HG03139 (cell line): Measurements from ENCODE around the gene SYN1.
"Not testable (repeated sequence)": the region's sequence is repeated elsewhere in the genome, so short reads cannot be mapped to it uniquely, and the experiment has no call there.

Experiments
- ATAC-seq: cut with Tn5 transposase; IDR thresholded peaks from one replicate; pipeline ENCODE4 v1.9.1; 2021; ENCODE audit not compliant: unreplicated experiment

SYN1 gene

DNA sequence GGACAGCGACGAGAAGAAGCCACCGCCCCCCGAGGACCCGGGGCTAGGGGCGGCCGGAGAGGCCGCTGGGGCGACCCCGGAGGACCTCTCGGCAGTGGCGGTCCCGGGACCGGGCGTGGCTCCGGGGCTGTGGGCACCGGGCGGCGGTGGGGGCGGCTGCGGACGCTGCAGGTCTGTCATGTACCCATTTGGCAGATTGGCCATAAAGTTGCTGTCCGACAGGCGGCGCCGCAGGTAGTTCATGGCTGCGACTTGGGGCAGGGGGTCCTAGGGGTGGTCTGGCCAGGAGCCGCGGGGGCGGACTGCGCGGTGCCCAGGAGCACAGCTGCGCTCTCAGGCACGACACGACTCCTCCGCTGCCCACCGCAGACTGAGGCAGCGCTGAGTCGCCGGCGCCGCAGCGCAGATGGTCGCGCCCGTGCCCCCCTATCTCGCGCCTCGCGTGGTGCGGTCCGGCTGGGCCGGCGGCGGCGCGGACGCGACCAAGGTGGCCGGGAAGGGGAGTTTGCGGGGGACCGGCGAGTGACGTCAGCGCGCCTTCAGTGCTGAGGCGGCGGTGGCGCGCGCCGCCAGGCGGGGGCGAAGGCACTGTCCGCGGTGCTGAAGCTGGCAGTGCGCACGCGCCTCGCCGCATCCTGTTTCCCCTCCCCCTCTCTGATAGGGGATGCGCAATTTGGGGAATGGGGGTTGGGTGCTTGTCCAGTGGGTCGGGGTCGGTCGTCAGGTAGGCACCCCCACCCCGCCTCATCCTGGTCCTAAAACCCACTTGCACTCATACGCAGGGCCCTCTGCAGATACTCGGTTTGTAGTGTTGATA lies at the start of gene SYN1:
SYN1 (minus strand) TSS at position 372 of the 817 bp plus-strand sequence; CDS start at position 243, 129 bp downstream.
- ATAC-seq = peak; percentile 50

DNA sequence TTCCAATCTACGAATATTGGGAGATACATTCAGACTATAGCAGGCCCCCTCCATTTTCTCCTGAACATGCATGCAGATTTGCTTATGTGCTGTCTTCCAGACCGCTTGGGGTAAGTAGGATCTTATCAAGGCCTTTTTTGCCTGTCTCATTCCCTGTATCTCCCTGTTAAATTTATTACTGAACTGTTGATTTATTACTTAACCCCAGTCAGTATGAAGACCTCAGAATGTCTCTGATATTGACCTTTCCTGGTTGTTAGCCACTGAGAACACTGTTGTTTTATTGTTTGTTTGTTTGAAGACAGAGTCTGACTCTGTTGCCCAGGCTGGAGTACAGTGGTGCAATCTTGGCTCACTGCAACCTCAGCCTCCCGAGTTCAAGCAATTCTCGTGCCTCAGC lies 46.1 kb upstream of the SYN1 start:
- not testable (repeated sequence) for ATAC-seq

DNA sequence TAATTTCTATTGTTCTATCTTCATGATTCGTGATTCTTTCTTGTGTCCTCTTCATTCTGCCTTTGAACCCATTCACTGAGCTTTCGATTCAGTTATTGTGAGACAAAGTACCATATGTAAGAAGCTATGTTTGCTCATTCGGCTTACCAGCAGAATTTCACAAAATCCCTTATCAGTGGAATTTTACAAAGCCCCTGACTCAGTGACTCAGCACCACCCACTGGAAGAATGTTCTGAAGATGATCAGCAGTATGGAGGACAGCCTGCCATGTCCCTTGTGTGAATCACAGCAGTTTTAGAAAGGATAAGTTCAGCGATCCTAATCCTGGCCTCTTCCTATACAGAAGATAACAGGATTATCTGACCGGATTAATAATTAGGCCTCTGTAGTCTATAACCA lies 45.1 kb upstream of the SYN1 start:
- ATAC-seq = no peak

DNA sequence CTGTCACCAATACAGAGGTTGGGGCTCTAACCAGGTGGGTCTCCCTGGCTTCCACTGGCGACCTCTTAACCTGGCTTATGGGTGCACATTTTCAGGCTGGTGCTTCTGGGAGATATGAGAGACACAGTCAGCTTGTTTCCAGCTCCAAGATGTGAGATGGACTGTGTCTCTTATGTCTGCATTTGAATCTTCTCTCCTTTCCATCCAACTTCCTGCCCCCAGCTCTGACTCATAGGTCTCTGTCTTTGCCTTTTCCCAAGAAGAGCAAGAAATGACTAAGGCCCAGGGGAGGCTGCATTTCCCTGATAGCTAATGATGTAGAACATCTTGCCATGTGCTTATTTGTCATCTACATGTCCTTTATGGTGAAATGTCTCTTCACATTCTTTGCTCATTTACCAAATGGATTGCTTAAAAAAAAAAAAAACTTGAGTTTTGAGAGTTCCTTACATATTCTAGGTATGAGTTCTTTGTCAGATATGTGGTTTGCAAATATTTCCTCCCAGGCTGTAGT lies 42.5 kb upstream of the SYN1 start:
- ATAC-seq = no peak

DNA sequence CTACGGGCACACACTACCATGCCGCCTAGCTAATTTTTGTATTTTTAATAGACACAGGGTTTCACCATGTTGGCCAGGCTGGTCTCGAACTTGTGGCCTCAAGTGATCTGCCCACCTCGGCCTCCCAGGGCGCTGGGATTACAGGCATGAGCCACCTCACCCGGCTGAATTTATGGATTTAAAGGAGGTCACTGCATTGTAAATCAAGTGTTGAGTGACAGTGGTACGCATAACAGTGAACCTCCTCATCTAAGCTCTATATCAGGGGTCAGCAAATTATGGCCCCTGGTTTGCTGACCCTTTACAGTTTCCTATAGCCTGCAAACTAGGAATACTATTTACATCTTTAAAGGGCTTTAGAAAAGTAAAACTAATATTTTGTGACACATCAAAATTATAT lies 41.9 kb upstream of the SYN1 start:
- ATAC-seq = no peak

DNA sequence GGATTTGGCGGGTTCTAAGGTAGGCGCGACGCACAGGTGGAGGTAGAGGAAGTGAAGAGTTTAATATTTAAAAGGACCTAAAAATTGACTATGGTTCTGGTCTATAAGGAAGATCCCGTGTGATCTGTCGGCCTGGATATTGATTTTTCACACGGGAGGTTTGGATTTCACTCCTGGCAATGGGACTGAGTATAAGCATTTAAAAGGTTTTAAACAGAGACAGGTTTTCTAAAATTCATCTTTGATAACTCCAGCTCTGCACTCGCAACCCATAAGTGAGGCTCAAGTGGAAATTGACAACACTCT lies 39.7 kb upstream of the SYN1 start:
- no peak for ATAC-seq

DNA sequence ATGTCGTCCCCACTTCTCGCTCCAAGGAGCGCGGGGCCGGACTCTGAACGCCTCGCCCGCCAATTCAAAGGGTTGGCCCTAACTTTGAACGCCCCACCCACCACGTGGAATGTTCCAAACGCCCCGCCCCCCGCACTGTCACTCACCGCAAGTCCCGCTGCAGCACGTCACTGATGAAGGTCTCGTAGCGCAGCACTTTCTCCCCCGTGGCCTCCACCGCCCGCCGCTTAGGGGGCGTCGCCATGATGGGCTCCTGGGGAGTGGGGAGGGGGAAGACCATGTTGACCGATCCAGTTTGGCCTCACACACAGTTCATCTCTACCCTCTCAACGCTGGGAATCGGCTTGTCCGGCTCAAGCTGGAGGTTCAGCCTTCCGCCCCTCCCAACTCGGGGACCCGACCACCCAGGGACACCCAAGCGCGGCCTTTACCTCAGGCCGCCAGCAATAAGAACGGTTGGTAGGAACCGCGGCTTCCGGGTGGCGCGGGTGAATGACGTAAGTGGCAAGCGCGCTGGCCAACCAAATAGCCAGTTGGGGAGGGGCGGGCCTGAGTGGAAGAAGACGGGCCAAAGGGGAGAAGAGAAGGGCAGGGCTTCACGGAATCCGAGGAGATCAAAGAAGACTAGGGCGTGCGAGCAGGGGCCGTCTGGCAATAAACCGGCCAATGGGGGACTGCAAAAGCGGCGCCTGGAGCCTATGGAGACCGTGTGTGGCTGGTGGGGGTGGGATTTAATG lies 39.2 kb upstream of the SYN1 start, which contains the start of gene UXT:
UXT (minus strand) TSS at position 497 of the 737 bp plus-strand sequence; CDS start at position 244, 253 bp downstream.
- peak; percentile 77 for ATAC-seq

DNA sequence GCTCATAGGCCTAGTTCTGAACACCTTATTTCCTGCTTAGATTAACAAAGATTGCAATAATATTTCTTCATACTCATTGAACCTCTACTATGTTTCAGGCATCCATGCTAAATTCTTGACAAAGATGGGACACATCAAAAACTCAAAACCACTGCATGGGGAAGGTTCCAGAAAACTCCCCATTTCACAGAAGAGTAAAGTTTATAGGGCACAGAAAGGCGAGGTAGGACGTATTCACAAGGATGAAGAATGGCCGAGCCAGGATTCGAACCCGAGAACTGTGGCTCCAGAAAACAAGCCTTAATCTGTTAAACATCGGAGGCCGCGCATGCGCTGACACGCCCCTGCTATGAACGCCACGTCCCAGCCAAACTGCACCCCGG lies 38.6 kb upstream of the SYN1 start:
- ATAC-seq = no peak

DNA sequence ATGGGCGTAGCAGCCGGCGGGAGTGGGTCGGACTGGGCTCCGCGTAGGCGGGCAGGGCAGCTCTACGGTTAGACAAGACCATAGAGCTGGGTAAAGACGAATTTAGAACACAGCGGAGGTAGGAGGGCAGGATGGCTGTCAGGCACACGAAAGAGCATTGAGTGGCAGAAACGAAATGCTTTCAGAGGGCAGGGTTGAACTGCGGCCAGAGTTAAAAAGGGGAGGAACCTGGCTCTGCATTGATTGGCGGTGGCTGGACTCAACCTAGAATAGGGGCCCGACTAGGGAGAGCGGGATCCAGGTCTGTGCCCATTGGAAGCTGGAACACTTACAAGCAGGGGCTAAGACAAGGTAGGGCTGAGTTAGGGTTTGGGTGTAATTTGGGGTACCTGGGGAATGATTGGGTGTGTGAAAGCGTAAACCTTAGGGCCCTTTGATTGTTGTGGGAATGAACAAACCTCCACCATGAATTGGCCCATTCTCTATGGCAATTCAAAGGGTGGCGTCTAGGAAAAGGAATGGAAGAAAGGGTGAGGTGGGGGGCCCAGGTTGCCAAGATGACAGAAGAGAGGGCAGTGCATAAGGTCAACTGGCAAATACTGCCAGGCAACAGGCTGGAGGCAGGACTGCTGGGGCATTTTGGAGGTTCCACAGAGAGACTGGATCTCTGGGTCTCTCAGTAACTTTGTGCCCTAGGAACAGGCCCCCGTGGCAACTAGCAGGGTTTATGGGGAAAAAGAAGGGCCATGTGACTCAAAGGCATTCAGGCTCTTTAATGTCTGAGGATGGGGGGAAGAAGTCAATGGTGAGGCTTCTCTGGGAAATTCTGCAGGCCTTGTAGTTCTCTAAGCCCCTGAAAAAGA lies 31.6 kb upstream of the SYN1 start:
- ATAC-seq = no peak

DNA sequence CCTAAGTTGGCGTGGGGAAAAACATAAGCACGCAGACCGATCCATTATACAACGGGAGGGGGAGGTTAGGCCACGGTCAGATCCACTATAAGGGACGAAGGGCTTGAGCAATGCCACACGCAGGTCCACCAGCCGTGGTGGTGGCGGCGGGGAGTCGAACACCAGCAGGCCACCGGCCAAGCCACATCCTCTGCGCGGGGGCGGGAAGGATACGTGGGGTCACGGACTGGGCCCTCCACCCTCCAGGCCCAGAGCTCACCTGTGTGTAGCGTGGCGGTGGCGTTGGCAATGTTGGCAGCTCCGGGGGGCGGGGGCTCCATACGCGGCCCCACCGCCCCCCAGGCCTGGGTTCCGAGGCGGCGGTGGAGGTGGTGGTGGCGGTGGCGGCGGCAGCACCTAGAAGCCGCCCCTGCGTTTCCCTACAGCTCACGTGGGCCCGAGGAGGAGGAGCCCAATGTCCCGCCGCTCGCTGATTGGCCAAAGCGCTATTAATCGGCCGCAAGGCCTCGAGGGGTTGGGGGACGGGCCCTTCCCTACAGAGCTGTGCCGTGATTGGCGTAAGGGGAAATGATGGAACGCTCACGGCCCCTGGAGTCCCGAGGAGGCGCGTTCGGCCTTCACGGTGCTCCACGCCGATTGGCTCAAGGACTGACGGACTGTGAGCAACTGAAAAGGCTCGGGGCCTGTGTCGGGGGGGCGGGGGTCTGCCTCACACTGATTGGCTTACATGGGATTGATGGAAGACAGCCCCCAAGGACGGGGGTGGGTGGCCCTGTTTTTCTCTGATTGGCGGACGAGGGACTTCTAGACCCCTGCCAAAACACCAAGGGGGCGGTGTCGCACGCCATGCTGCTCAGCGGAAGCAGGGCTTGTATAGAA lies 30.7 kb upstream of the SYN1 start, which contains the start of gene ELK1:
ELK1 (minus strand) TSS at position 400 of the 879 bp plus-strand sequence. CDS start 9,122 bp downstream, outside the sequence.
- peak; percentile 82 for ATAC-seq

DNA sequence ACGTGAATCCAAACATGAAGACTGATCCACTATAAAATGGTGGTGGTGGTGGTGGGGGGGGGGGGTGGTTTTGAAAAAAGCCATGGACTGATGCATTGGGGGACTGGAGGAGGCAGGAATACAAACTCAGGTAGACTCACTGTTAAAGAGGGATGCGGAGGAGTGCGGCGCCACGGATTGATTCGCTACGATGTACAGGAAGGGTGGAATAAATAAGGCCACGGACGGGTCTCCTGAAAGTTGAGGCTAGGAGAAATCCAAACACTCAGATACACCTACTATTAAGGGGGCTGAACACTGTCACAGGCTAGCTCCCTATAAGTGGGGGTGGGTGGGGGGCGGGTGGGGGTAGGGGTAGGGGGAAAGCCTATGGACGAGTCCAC lies 30.1 kb upstream of the SYN1 start:
- no peak for ATAC-seq

DNA sequence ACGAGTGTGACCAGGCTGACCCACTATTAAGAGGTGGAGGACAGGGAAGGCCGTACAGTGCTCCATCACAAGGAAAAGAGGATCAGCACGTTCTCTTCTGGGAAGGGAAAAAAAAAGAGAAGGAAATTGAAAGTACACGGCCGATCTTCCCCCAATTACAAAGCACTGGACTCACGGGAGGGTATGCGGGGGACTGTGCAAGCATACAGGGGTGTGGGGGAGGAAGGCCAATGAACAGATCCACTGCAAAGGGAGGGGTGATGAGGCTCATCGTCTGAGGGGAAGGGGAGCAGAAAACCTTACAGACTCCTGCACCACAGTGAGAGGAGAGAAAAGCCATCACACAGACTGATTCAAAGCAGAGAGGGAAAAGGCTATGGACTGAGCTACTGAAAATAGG lies 29.6 kb upstream of the SYN1 start:
- ATAC-seq = no peak

DNA sequence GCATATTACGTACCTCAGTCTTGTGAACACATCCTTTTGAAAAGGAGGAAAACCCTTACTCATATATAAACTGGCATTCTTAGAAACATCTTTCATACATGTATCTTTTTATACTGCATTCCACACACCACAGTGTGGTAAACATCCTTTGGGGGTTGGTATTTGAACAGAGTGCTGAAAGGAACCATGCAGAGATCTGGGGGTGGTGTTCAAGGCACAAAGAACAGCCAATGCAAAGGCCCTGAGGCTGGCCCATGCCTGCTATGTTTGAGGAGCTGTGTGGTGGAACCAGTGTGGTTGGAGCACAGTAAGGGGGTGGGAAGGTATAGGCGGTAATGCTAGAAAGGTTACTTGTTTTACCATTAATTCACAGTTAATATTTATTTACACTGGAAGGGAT lies 28.7 kb upstream of the SYN1 start:
- no peak for ATAC-seq

DNA sequence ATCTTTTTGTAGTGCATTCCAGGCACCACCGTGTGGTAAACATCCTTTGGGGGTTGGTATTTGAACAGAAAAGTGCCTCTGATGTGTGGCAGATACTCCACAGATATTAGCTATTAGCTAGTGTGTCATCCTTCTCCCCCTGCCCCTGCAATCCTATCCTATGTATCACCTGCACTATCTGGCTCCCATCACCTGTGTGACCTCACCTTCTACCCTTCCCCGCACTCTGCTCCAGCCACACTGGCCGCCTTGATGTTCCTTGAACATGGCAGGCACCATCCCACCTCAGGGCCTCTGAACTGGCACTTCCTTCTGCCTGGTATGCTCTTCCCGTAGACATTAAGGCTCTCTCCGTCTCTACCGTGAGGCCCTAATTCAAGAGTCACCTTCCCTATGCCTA lies 27.0 kb upstream of the SYN1 start:
- ATAC-seq = no peak

DNA sequence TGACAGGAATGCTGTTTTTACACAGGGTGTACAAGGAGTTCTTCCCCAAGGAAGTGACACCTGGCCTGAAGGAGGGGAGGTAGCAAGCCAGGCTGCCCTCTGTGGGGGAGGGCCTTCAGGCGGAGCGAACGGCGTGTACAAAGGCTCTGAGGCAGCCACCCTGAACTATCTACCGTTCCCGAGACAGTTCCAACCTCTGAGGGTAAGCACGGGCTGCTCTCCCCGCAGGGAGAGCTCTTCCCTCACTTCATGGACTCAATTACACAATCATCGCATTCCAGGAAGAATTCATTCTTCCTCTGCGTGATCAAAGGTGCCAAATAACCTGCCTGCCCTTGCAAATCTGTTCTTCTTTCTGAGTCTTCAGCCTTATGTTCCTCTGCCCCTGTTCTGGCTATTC lies 25.9 kb upstream of the SYN1 start:
- no peak for ATAC-seq

DNA sequence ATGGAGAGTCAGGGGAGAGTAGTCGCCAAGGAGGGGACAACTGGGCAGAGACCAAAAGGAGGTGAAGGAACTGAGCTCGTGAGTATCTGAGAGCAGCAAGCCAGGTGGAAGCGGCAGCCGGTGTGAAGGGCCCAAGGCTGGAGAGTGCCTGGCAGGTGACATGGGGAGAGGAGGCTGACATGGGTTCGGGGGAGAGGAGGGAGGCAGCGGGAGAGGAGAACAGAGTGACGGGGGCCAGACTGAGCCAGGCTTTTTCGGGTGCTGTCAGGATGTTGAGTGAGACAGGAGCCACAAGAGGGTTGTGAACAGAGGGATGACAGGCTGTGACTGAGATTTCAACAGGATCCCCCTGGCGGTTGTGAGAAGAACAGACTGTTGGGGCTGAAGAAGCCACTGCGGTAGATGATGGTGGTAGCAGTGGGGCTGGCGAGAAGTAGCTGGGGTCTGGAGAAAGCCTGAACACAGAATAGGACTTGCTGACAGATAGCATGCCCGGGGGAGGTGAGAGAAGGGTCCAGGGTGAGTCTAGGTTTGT lies 25.0 kb upstream of the SYN1 start:
- ATAC-seq = no peak

DNA sequence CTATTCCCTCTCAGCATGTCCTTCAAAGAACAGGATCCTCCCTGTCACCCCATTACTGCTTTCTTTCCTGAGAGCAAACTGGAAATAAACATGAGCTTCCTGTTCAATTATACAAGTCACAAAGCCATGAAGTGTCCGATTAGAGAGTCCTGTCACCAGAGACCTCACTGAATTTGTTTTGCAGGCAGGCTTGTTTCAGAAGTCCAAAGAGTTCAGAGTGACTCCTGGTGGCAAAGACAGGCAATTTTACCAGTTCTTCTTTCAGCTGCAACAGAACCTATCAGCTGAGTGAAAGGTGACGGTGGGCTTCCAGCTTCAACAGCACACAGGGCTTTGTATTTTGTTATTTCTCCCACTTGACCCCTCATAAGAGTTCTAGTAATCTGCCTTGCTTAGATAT lies 24.3 kb upstream of the SYN1 start:
- ATAC-seq = no peak

DNA sequence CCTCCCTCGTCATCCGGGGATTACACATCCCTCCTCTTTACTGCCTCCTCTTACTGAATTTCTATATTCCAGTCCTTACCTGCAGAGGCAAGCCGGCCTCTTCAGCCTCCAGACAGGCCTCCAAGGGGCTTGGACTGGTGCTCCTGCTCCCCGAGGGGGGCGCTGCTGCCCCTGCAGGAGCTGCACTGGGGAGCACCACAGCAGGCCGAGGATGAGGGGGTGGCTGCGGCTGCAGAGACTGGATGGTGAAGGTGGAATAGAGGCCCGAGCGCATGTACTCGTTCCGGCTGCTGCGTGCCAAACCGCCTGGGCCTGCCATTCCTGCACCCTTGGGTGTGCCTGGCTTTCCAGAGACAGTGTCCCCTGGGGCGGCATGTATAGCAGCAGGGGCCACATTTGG lies 19.2 kb upstream of the SYN1 start:
- ATAC-seq = no peak

DNA sequence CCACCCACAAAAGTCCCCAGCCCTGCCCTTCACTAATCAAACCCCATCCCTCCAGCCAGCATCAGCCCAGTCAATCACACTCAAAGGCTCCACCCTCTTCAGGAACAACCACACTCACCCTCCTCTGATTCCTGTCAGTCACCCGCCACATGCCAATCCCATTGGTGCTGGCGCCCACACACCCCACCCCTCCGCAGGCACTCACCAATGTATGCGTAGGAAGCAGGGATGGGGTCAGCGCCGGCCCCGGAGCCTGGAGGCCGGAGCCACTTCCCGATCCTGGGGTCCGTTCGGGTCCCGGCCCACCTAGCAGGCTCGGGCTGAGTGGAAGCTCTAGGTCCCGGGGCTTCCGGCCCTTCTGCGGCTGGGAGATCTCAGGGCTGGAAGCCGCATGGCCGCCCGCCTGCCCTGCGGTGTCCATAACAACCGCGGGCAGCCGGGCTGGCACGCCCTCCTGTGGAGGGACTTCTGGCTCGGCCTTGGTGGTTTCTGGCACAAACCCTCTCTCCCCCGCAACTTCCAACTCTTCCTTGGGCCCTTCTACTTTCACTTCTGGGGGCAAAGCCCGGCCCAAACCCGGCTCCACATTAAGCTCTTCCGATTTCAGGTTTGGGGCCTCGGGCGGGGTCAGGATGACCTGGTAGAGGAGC lies 18.0 kb upstream of the SYN1 start:
- ATAC-seq = peak; percentile 72
